Measurements from ENCODE around the gene JAKMIP3. TPM values are rescaled to one million over a fixed set of nuclear protein-coding genes. Genes with fewer than 3 reads are reported as not detected.

Gene JAKMIP3
- total and polyA plus RNA-seq, 10 of the 15 experiments (the other 5 are each of a cell fraction or from before 2014, with no cell fraction given), result 0.01 TPM; not detected in 7

DNA sequence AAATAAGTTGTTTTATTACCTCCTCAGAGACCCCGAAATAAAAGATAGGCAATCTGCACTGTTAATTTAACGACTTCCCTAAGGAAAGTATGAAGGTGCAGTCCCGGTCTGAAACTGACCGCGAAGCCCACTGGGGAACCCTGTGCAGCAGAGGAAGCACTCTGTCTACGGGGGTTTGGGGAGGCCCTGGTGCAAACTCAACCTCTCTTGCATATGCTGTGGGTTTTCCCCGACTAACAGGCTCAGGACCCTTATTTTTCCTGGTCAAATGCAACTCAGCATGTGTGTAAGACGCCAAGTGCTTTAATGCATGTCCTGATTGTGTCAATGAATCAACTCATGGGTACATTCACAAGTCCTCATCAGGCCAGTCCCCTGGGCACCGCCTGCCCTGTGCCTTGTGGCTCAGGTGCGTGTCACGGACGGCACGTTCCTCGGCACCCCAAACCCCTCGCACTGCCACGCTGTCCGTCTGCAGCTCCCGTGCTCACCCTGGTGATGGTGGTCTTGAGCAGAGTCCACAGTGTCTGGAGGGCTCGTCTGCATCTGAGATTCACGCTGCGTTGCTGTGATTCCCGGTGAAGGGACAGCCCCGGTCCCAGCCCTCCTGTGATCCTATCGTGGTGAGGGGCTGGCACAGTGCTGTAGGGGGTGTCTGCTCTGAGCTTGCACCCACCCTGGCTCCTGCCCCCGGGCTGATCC lies 33.8 kb downstream of the JAKMIP3 start:
- RAD21 ChIA-PET (ENCODE audit: unreplicated experiment), result no interaction called here
- SMC1A ChIA-PET (ENCODE audit: uncharacterized antibody, unreplicated experiment), result no interaction called here
- Histone ChIP-seq H3K79me2 (ENCODE audit: control insufficient read depth, insufficient read depth, low read length) (no peaks in the 10 kb centered on the region), H3K27me3 (replicated peaks in 1 of 2; ENCODE audit: control insufficient read depth in 2 of 2, insufficient read depth in 2 of 2, low read length in 1 of 2) (no peaks in the 10 kb centered on the region), H3K9ac (ENCODE audit: control insufficient read depth, insufficient read depth, low read length) (no peak overlapping the region), H4K20me1 (ENCODE audit: control insufficient read depth, insufficient read depth) (no peaks in the 10 kb centered on the region), H3K4me1 (ENCODE audit: control insufficient read depth, insufficient read depth, low read length) (no peaks in the 10 kb centered on the region), H3K4me3 (no peak overlapping the region), H3K27ac (ENCODE audit: control insufficient read depth, insufficient read depth) (no peak overlapping the region), H3K36me3 (ENCODE audit: control insufficient read depth in 2 of 2, insufficient read depth in 2 of 2, low read length in 1 of 2) (no peaks in the 10 kb centered on the region), H3K4me2 (ENCODE audit: control insufficient read depth, insufficient read depth) (no peak overlapping the region), H3K9me3 (replicated peaks; ENCODE audit: control insufficient read depth, insufficient read depth, low read length) (no peaks in the 10 kb centered on the region), H2AFZ (ENCODE audit: control insufficient read depth, low read depth, low read length) (no peak overlapping the region)
- TF ChIP-seq ZNF217 (IDR thresholded peaks at IDR 0.05) (no peak), SPI1 (IDR thresholded peaks at IDR 0.05; ENCODE audit: borderline replicate concordance, insufficient read depth, low read depth, low read length) (no peak), SREBF1 (IDR thresholded peaks at IDR 0.05; ENCODE audit: low read length) (no peak), RUNX3 (IDR thresholded peaks at IDR 0.05; ENCODE audit: low read length) (no peak), STAT1 (conservative IDR thresholded peaks at IDR 0.05) (no peak), GATAD2B (conservative IDR thresholded peaks at IDR 0.05; ENCODE audit: low read depth) (no peak), TCF12 (IDR thresholded peaks at IDR 0.05; ENCODE audit: low read depth, low read length) (no peak), HDAC6 (IDR thresholded peaks at IDR 0.05; ENCODE audit: unreplicated experiment) (no peak), RAD51 (IDR thresholded peaks at IDR 0.05) (no peak)
- TF ChIP-seq, protein P1, sequence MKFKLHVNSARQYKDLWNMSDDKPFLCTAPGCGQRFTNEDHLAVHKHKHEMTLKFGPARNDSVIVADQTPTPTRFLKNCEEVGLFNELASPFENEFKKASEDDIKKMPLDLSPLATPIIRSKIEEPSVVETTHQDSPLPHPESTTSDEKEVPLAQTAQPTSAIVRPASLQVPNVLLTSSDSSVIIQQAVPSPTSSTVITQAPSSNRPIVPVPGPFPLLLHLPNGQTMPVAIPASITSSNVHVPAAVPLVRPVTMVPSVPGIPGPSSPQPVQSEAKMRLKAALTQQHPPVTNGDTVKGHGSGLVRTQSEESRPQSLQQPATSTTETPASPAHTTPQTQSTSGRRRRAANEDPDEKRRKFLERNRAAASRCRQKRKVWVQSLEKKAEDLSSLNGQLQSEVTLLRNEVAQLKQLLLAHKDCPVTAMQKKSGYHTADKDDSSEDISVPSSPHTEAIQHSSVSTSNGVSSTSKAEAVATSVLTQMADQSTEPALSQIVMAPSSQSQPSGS (IDR thresholded peaks at IDR 0.05; ENCODE audit: low read length), result no peak
- TF ChIP-seq, protein P2, sequence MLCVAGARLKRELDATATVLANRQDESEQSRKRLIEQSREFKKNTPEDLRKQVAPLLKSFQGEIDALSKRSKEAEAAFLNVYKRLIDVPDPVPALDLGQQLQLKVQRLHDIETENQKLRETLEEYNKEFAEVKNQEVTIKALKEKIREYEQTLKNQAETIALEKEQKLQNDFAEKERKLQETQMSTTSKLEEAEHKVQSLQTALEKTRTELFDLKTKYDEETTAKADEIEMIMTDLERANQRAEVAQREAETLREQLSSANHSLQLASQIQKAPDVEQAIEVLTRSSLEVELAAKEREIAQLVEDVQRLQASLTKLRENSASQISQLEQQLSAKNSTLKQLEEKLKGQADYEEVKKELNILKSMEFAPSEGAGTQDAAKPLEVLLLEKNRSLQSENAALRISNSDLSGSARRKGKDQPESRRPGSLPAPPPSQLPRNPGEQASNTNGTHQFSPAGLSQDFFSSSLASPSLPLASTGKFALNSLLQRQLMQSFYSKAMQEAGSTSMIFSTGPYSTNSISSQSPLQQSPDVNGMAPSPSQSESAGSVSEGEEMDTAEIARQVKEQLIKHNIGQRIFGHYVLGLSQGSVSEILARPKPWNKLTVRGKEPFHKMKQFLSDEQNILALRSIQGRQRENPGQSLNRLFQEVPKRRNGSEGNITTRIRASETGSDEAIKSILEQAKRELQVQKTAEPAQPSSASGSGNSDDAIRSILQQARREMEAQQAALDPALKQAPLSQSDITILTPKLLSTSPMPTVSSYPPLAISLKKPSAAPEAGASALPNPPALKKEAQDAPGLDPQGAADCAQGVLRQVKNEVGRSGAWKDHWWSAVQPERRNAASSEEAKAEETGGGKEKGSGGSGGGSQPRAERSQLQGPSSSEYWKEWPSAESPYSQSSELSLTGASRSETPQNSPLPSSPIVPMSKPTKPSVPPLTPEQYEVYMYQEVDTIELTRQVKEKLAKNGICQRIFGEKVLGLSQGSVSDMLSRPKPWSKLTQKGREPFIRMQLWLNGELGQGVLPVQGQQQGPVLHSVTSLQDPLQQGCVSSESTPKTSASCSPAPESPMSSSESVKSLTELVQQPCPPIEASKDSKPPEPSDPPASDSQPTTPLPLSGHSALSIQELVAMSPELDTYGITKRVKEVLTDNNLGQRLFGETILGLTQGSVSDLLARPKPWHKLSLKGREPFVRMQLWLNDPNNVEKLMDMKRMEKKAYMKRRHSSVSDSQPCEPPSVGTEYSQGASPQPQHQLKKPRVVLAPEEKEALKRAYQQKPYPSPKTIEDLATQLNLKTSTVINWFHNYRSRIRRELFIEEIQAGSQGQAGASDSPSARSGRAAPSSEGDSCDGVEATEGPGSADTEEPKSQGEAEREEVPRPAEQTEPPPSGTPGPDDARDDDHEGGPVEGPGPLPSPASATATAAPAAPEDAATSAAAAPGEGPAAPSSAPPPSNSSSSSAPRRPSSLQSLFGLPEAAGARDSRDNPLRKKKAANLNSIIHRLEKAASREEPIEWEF (IDR thresholded peaks at IDR 0.05; ENCODE audit: insufficient replicate concordance, low read depth, low read length), result no peak
- POLR2A ChIA-PET, result no interaction called here
- CTCF ChIA-PET, result no interaction called here
- in situ Hi-C loops (cut with MboI) (no loop called here), intact Hi-C loops (cut with micrococcal nuclease; ENCODE audit: unreplicated experiment) (no loop called here)
- FAIRE-seq (no peak), ATAC-seq (no peak), DNase-seq (ENCODE audit: low read depth, low spot score) (no peak)
- 45% methylated on average over 25 of the region's 25 CpGs for WGBS (ENCODE audit: insufficient coverage, insufficient replicate concordance, low lambda C conversion rate, missing lambda C conversion rate)
- no TSS peak for BruUV-seq (replicated peaks)

Data from GM12878 (cell line).